HG03064 (cell line): ENCODE data around the gene GNA12.
A peak's percentile ranks its signal among the peaks of the same experiment; 100 is the strongest.

ENCODE experiments used
- ATAC-seq: cut with Tn5 transposase; IDR thresholded peaks from one replicate; pipeline ENCODE4 v1.9.1; 2021; ENCODE audit warnings: low read depth; ENCODE audit not compliant: unreplicated experiment

GNA12 gene

DNA sequence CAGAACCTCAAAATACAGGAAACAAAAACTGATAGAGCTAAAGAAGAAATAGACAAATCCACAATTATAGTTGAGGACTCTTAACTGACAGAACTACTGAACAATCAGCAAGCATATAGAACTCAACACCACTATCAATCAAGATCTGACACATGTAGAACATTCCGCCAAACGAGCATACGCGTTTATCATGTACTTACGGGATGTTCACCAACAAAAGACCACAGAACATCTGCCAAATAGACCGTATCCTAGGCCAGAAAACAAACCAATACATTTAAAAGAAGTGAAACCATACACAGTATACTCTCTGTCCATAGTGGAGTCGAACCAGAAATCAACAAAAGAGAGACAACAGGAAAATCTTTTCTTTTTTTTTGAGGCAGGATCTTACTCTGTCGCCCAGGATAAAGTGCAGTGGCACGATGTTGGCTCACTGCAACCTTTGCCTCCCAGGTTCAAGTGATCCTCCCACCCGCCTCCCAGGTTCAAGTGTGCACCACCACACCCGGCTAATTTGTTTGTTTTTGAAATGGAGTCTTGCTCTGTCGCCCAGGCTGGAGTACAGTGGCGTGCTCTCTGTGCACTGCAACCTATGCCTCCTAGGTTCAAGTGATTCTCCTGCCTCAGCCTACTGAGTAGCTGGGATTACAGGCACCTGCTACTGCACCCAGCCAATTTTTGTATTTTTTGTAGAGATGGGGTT lies 5.1 kb downstream of the GNA12 start:
- ATAC-seq: no peak

DNA sequence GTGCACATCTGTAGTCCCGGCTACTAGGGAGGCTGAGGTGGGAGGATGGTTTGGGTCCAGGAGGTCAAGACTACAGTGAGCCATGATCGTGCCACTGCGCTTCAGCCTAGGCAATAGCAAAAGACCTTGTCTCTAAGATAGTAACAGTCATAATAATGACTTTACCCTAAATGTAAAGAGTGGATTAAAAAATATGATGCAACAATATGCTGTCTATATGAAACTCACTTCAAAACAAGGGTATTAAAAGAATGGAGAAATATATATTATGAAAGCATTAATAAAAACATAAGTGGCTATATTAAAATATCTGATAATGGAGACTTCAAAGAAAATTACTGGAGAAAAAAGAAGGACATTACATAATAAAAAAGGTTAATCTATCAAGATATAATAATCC lies 5.7 kb downstream of the GNA12 start:
- ATAC-seq: no peak

DNA sequence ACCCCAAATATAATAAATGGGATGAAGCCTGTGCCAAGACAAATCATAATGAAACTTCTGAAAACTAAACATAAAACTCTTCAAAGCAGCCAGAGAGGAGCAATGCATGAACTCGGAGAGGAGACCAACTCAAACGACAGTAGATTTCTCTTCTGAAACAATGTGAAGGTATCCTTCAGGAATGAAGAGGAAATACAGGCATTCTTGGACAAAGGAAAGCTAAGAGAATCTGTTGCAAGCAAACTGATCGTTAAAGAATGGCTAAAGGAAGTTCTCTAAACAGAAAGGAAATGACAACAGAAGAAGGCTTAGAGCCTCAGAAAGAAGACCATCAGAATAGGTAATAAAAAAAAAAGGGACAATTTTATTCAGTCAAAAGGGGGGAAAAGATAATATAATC lies 6.6 kb downstream of the GNA12 start:
- no peak for ATAC-seq

DNA sequence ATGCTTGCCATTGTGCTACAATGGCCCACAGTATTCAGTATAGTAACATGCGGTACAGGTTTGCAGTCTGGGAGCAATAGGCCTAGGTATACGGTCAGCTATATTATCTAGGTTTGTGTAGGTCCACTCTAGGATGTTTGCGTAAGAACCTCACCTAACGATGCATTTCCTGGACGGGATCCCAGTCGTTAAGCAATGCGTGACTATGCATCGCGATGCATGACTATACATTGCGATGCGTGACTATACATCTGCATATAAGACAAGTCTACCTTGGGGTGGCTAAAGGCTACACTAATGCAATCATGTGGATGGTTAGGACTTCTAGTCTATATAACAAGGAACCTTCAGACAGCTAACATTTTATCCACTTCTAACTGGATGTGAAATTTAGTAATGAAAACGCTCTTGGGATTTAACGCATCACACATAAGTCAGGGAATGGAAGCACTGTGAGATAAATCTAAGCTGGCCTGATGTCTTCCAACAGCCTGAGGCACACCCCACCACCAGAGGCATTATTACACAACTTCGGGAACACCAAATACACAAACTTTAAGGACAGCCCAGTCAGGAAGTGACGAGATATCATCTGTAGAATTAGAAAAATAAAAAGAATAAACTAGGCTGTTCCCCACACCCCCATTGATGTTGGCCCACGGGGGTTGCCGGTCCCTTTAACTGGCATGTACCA lies 9.2 kb downstream of the GNA12 start:
- ATAC-seq: no peak

DNA sequence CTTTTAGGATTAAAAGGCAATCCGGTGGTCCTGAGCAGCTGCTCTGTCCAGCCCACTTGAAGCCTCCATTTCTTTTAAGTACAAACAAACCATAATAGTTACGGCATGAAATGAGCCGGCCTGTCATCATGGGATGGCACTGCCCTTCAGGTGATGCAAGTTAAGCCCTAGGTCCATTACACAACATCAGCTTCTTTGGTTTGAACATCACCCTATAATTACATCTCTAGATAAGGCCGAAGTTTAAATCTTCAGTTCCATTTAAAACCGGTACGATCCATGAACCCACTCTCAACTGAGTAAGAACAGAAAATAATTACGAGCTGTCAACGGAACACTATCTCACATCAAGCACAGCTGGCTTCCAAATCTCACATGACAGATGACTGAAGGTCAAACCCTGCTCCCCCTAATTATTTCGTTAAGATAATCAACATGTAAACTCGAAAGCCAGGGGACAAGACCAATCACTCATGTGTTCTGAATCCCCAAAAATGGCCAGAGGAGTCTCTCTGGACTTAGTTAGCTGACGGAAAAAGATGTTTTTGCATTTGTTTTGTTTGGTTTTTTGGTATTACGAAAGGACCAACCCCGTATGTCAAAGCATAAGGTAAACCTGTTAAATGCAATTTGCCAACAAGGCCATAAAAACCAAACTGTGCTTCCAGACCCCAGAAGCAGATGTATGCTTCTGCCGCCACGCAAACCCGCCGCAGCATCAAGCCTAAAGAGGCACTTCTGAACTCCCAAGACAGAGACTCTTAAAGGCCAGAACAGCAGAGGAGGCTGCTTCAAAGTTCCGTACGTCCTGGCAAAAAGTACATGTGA lies 10.8 kb downstream of the GNA12 start:
- no peak for ATAC-seq

DNA sequence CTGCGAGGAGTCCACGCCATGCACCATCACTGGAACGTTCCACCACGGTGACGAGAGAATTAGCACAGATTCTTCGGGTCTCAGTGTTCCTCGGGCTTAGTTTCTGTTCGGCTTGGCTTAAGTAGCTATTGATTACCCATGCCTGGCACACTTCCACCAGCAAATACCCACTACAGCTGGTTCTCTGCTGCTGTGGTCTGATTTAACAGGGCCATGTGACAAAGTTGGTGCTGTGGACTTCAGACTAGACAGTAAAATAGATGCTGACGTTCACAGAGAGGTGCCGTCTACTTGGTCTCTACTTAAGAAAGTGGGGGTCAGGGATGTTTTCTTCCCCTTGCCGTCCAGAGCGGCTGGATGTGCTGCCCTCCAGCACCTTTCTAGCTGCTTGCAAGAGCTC lies 11.6 kb downstream of the GNA12 start:
- no peak for ATAC-seq

DNA sequence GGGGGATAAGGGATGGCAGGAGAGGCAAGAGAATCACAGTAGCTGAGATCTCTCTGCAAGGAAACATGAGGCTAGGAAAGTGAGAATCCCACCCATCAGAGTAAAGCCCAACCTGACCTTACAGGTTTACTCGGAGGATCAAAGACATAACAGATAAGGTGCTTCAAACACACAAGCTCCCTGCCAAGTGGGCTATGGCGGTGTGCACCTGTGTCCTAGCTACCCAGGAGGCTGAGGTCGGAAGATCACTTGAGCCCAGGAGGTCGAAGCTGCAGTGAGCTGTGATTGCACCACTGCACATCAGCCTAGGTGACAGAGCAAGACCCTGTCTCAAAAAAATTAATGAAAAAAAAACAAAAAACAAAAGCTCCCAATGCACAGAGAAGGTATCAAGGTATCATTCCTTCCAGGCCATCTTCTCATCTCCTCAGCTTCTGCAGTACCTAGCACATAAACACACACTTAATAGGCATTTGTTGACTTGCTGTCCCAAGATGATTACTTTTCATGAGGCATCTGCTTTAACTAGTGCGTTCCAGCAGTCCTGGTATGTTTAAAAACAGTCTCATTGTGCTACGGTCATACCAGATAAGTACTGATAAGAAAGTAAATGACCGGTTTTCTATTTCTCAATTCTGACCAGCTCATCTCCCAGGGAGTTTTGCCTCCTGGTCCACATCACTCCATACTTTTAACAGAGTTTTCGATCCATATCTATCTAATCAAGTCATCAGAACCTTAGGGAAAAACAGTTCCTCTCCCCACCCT lies 13.3 kb downstream of the GNA12 start:
- ATAC-seq: no peak

DNA sequence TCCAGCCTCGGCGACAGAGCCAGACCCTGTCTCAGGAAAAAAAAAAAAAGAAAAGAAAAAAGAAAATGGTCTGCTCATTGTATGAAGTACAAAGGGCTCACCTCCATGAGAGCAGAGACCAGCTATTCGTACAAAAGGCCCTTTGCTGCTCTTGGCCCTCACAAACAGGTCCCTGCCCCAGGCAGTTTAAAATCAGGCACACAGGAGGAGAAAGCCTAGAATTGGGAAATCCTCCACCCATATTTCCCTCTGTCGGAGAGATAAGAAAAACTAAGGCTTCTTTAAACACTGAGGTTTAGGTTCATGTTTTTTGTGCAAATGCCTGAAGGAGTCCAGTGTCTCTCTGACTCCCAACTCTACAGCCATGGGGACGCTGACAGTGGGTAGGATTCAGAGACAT lies 15.1 kb downstream of the GNA12 start:
- no peak for ATAC-seq

DNA sequence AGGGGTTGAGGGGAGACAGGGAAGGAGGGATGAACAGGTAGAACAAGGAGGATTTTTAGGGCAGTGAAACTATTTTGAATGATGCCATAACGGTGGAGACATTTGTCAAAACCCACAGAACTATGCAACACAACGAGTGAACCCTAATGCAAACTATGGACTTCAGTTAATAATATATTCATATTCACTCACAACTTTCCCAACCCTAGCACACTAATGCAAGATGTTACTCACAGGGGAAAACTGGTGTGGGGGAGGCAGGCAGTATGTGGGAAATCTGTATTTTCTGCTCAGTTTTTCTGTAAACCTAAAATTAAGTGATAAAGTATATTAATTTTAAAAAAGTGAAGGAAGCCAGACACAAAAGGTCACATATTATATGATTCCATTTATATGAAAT lies 17.3 kb downstream of the GNA12 start:
- no peak for ATAC-seq

DNA sequence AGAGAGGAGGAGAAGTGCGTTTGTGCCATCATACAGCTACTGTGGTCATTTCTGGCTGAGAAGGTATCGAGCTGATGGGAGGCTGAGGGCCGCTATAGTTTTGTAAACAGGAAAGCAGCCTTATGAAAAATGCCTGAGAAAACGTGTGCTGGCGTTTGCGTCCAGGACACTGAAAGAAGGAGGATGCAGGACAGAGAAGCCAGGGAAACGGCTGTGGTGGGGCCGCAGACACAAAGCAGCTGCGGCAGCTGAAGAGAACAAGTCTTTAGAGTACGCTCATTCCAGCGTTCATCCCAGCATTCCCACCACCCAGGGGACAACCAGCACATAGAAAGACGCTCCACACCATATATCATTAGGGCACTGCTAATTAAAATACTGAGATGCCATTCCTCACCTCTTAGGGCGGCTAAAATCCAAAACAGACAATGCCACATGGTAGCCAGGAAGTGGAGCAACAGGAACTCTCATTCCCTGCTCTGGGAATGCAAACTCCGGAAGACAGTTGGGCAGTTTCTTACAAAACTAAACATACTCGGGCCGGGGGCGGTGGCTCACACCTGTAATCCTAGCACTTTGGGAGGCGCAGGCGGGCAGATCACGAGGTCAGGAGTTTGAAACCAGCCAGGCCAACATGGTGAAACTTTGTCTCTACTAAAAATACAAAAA lies 18.4 kb downstream of the GNA12 start:
- no peak for ATAC-seq

DNA sequence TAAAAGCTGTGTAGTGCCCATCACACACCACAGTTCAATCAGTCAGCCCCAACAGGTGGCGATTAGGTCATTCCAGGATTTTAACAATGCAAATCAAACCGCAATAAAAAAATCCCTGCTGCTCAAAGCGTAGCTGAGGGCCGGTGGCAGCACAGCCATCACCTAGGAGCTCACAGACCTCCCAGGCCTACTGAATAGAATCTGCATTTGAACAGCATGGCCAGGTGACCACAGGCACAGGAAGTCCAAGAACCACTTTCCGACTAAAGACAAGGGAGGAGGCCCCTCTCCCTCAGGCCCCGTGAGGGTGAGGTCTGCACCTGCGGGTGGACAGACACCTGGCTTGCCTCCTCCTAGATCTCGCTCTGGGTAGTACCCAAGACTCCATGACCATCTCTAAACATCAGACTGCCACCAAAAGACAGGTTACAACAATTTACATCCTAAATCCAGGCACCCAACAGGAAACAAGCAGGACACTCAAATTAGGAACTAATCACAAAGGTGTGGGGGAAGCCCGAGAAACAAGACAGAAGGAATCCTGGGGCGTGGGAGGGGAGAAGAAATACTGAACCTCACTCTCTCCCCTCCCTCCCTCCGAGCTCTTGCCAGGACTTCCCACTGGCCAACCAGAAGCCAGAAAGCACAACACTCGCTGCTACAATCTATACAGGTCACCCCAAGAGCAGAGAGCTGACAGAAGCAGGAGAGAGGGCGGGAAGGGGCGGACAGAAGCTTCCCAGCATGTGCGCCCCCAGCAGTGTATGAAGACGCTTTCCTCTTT lies 19.2 kb downstream of the GNA12 start:
- ATAC-seq: no peak

DNA sequence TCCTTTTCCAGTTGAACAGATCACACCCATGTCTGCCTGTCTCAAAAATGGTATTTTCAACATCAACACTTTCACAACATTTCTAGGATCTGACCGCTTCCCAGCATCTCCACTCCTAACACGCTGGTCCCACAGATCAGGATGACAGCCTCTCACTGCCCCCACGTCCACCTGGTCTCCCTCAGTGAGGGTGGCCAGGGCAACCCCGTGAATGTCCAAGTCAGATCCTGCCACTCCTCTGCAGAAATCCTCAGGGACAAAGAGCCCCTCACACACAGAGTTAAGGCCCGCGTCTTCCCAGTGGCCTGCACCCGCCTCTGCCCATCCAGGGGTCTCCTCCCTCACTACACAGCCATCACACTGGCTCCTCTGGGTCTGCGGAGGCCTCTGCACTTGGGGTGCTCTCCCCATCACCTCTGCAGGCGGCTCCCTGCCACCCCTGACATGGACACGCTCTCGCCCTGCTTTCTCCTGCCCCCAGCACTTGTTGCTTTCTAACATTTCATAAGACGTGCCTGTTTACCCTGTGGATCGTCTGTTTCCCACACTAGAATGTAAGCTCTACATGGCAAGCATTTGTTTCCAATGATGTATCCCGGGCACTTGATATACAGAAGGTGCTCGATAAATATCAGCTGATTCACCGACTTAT lies 20.0 kb downstream of the GNA12 start:
- ATAC-seq: no peak

DNA sequence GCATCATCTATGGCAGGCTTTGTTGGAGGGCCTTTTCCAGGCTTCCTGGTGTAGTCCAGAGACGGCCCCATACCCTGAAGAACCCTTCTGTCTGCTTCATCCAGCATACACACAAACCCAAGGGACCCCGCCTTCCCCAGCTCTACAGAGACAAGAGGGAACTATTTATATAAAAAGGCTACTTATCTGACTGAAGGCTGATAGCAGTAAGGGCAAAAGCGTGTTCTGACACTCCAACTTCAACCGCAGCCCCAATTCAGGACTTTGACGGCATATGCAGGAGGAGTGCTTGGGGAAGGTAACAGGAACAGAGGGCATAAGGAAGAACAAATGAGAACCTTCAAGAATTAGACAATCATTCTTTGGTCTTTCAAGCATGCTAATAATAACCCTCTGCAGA lies 21.0 kb downstream of the GNA12 start:
- no peak for ATAC-seq

DNA sequence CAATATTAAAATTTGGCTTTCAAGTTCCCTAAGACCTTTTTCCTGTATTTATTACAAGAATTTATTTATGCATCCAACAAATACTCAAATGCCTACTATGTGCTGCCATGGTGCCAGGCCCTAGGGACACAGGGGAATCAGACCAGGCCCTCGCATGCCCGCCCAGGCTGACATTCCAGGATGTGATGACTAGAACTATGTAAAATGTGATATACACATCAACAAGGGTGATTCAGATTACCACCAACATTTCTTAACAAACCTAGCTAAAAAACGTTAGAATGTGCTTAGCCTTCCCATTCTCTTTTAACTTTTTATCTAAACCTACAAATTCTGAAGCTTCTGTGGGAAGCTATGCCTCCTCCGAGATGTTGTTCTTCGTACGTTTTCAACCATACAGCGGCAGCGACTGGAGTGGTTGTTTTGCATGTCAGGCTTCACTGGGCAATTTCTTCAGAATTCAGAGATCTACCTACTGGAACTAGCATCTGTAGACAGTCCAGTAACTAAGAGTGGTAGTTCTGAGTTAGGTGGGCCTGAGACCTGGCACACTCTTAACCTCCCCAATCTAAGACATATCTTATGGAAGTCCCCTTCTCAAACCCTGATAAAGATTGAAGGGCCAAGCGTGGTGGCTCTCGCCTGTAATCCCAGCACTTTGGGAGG lies 22.1 kb downstream of the GNA12 start:
- ATAC-seq: peak; percentile 57

DNA sequence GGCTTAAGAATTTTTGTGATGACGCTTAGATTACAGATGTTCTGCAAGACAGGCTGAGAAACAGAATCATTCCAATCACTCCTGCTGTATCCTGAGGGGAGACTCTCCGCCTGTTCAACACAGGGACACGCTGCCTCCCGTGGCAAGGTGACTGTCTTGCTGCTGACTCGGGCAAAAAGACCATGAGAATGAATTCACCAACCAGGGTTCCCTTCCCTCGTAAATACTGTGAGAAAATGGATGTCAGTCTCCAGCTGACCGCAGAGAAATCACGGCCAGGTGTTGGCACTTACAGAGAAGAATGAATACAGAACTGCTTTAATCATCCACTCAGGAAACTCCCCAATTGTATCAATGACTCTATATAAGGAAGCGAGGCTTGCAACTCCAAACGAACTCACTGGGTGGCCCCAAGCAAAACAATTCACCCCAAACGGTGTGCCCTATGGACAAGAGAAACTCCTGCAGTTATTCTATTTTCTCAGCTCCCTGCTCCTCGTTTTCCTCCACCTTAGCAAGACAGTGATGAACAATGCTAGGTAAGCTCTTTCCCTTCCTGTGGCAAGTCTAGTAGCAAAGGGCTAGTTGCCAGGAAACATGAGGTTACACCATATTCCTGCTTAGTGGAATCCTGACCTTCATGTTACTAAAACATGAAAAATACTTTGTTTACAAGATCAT lies 22.8 kb downstream of the GNA12 start:
- ATAC-seq: no peak

DNA sequence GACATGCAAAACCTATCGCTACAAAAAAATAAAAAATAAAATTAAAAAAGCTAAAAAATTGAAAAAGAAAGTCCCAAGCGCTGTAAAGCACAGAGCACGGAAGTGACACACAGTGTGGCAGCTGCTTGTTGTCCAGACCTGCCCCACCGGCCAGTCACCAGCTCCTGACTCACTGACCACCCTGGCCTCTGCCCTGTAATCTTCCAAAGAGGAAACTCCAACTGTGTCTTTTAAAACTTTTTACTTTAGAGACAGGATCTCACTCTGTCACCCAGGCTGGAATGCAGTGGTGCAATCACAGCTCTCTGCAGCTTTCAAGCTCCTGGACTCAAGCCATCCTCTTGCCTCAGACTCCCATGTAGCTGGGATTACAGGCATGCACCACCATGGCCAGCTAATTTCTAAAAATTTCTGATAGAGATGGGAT lies 23.6 kb downstream of the GNA12 start:
- no peak for ATAC-seq

DNA sequence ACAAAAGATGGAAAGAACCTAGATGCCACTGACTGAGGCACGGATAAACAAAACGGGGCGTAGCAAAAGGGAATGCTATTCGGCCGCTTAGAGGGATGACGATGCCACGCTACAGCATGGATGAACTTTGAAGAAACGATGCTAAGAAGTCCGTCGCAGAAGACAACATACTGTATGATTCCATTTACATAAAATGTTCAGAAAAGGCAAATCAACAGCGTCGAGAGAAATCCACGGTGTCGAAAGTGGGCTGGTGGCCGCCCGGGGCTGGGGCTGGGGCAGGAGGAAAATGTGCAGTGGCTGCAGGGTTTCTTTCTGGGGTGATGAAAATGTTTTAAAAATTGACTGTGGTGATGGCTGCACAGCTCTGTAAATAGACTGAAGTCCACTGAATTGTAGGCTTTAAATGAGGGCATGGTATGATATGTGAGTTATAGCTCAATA lies 24.1 kb downstream of the GNA12 start:
- ATAC-seq: no peak
